ENCODE results near the gene MRGPRD. TPM values are rescaled to one million over a fixed set of nuclear protein-coding genes. Genes with fewer than 3 reads are reported as not detected.

MRGPRD gene
- total RNA-seq, 8 experiments from 2014 or later: 0.21 TPM; not detected in 7

GRCh38 chr11:68966894-68967780 lies 13.6 kb downstream of the MRGPRD start:
- Histone ChIP-seq H3K27ac (no peak overlapping the region), H3K4me1 (replicated peaks in 1 of 2) (no peaks in the 10 kb centered on the region), H3K4me3 (no peak overlapping the region)
- in situ Hi-C loops (cut with MboI; ENCODE audit: low pct_unique_long_range_greater_than_20kb in 2 of 9, low sequenced_read_pairs in 9 of 9, unreplicated experiment in 9 of 9): no loop called here
- WGBS, 10 experiments: 45 to 100% (median 82%) methylated on average over 2 to 7 of the region's 9 CpGs; no CpG with 5 or more reads in 2 of the 10 experiments
- no peak for ATAC-seq (replicated peaks in 6 of 8)

GRCh38 chr11:68965901-68966853 lies 14.6 kb downstream of the MRGPRD start:
- WGBS, 10 experiments: 33 to 100% (median 92%) methylated on average over 2 to 13 of the region's 15 CpGs
- Histone ChIP-seq H3K4me1 (replicated peaks in 1 of 2) (no peaks in the 10 kb centered on the region), H3K27ac (no peak overlapping the region), H3K4me3 (no peak overlapping the region)
- no peak for ATAC-seq (replicated peaks in 6 of 8)
- in situ Hi-C loops (cut with MboI; ENCODE audit: low pct_unique_long_range_greater_than_20kb in 2 of 9, low sequenced_read_pairs in 9 of 9, unreplicated experiment in 9 of 9): no loop called here

- ATAC-seq (replicated peaks in 6 of 8): no peak
- in situ Hi-C loops (cut with MboI; ENCODE audit: low pct_unique_long_range_greater_than_20kb in 2 of 9, low sequenced_read_pairs in 9 of 9, unreplicated experiment in 9 of 9): no loop called here
- H3K4me3 ChIP-seq: no peak overlapping the region
- H3K4me1 ChIP-seq (replicated peaks in 1 of 2): no peaks in the 10 kb centered on the region
- no peak overlapping the region for H3K27ac ChIP-seq
- WGBS, 10 experiments: 40 to 83% methylated on average over 1 of the region's 3 CpGs; no CpG with 5 or more reads in 8 of the 10 experiments
Measured at GRCh38 chr11:68963779-68964178, 17.0 kb downstream of the MRGPRD start.

DNA sequence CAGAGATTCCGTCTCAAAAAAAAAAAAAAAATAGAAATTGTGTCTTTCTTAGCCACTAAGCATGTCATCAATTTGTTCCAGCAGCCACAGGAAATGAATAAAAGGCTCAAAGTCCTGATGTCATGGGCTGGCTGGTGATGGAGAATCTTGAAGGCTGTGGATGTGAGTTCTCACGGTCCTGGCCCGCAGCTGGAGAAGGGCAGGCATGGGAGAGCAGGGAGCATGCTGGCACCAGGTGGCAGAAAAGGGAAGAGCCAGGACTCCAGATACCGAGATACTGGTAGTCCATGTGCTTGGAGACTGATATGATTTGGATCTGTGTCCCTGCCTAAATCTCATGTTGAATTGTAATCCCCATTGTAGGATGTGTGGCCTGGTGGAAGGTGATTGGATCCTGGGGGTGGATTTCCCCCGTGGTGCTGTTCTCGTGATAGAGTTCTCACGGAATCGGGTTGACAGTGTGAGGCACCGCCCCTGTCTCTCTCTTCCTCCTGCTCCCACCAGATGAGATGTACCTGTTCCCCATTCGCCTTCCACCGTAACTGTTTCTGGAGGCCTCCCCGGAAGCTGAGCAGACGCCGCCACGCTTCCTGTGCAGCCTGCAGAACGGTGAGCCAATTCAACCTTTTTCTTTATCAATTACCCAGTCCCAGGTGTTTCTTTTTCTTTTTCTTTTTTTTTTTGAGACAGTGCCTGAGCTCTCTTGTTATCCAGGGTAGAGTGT lies 18.1 kb downstream of the MRGPRD start:
- 85 to 100% (median 96%) methylated on average over 1 to 9 of the region's 16 CpGs; no CpG with 5 or more reads in 2 of the 10 experiments for WGBS, 10 experiments
- Histone ChIP-seq H3K4me1 (replicated peaks in 1 of 2) (no peaks in the 10 kb centered on the region), H3K27ac (no peak overlapping the region), H3K4me3 (no peak overlapping the region)
- in situ Hi-C loops (cut with MboI; ENCODE audit: low pct_unique_long_range_greater_than_20kb in 2 of 9, low sequenced_read_pairs in 9 of 9, unreplicated experiment in 9 of 9): no loop called here
- peak in 1 of 8 experiments; percentile 33 for ATAC-seq (replicated peaks in 6 of 8)

DNA sequence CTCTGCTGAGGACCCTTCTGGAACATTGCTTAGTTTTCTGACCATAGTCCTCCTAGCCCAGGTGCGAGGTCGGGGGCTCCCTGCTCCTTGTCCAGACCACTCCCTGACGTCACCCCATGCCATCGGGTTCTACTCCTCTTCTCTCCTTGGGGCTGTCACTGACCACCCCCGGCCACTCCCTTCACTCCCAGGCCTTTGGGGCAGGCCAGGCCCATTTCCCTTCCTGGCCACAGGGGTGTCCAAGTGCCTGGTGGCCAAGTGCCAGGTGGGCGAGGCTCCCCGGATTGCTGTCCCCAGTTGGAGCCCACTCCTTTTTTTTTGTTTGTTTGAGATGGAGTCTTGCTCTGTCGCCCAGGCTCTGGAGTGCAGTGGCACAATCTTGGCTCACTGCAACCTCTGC lies 19.5 kb downstream of the MRGPRD start:
- no peak overlapping the region for H3K27ac ChIP-seq
- peak in 2 of 8 experiments; percentile 32 to 41 for ATAC-seq (replicated peaks in 6 of 8)
- no peaks in the 10 kb centered on the region for H3K4me1 ChIP-seq (replicated peaks in 1 of 2)
- in situ Hi-C loops (cut with MboI; ENCODE audit: low pct_unique_long_range_greater_than_20kb in 2 of 9, low sequenced_read_pairs in 9 of 9, unreplicated experiment in 9 of 9): no loop called here
- 26 to 100% (median 60%) methylated on average over 1 to 3 of the region's 8 CpGs; no CpG with 5 or more reads in 7 of the 10 experiments for WGBS, 10 experiments
- H3K4me3 ChIP-seq: no peak overlapping the region

GRCh38 chr11:68960294-68961071 lies 20.3 kb downstream of the MRGPRD start:
- peak in 1 of 8 experiments; percentile 19 for ATAC-seq (replicated peaks in 6 of 8)
- Histone ChIP-seq H3K4me3 (no peak overlapping the region), H3K27ac (no peak overlapping the region), H3K4me1 (replicated peaks in 1 of 2) (peaks cover 0 to 1% of the 10 kb centered on the region in 2 donors)
- WGBS, 10 experiments: 59% methylated on average over 5 of the region's 25 CpGs; no CpG with 5 or more reads in 9 of the 10 experiments
- in situ Hi-C loops (cut with MboI; ENCODE audit: low pct_unique_long_range_greater_than_20kb in 2 of 9, low sequenced_read_pairs in 9 of 9, unreplicated experiment in 9 of 9): no loop called here

- WGBS, 10 experiments: 60 to 100% (median 78%) methylated on average over 1 to 5 of the region's 31 CpGs; no CpG with 5 or more reads in 6 of the 10 experiments
- Histone ChIP-seq H3K4me3 (no peak overlapping the region), H3K27ac (no peak overlapping the region), H3K4me1 (replicated peaks in 1 of 2) (peaks cover 0 to 3% of the 10 kb centered on the region in 2 donors)
- in situ Hi-C loops (cut with MboI; ENCODE audit: low pct_unique_long_range_greater_than_20kb in 2 of 9, low sequenced_read_pairs in 9 of 9, unreplicated experiment in 9 of 9): no loop called here
- ATAC-seq (replicated peaks in 6 of 8): peak in 5 of 8 experiments; percentile 6 to 40 (median 29)
Measured at GRCh38 chr11:68959465-68960293, 21.1 kb downstream of the MRGPRD start.

DNA sequence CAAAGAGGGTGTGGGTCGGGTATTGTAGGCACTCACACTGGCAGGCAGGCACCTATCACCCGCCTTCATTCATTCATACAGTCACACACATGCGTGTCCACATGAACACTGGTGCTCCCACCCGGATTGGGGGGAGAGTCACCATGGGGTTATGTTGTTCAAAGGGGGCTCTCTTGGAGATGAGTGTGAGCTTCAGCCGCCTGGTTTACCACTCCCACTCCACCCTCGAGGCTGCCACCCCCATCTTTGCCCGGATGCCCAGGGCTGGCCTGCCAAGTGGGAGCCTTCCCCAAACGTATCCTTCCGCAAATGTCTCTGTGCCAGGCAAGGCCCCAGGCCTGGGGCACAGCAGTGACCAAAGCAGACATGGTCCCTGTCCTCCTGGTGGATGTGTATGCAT lies 22.6 kb downstream of the MRGPRD start:
- in situ Hi-C loops (cut with MboI; ENCODE audit: low pct_unique_long_range_greater_than_20kb in 2 of 9, low sequenced_read_pairs in 9 of 9, unreplicated experiment in 9 of 9): no loop called here
- no peak overlapping the region for H3K4me3 ChIP-seq
- no peak for ATAC-seq (replicated peaks in 6 of 8)
- H3K27ac ChIP-seq: no peak overlapping the region
- 67 to 100% (median 80%) methylated on average over 1 to 2 of the region's 9 CpGs; no CpG with 5 or more reads in 7 of the 10 experiments for WGBS, 10 experiments
- peaks cover 0 to 3% of the 10 kb centered on the region in 2 donors for H3K4me1 ChIP-seq (replicated peaks in 1 of 2)

DNA sequence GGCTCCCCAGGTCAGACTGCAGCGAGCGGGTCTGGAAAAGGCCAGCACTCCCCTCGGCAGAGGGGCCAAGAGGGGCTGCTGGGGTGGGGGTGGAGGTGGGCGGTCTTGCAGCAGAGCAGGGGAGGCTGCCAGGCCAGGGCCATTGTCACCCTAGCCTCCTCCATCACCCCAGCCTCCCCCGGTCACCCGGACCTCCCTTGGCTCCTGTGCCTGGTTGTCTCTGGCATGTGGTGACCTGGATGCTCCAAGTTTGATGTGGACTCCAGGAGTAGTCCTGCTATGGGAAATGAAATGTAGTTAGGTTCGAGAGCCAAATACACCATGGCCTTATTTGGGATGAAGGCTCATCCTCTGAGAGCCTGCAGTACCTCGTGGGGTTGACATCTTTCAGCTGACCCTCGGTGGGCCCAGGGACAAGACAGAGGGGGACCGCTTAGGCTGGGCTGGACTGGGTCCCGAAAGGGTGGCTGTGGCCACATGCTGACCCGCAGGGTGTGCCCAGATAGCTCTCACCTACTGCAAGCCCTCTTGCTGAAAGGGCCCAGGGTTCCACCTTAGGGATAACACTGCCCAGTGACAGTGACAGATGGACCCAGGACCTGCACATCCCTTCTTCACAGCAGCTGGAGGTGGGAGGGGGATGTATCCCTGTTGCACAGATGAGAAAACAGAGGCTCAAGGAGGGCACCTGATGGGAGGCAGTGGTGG lies 24.1 kb downstream of the MRGPRD start:
- Histone ChIP-seq H3K4me1 (replicated peaks in 1 of 2) (peaks cover 0 to 3% of the 10 kb centered on the region in 2 donors), H3K4me3 (no peak overlapping the region), H3K27ac (no peak overlapping the region)
- no peak for ATAC-seq (replicated peaks in 6 of 8)
- WGBS, 10 experiments: 50 to 100% (median 100%) methylated on average over 1 to 2 of the region's 12 CpGs; no CpG with 5 or more reads in 6 of the 10 experiments
- in situ Hi-C loops (cut with MboI; ENCODE audit: low pct_unique_long_range_greater_than_20kb in 2 of 9, low sequenced_read_pairs in 9 of 9, unreplicated experiment in 9 of 9): no loop called here

DNA sequence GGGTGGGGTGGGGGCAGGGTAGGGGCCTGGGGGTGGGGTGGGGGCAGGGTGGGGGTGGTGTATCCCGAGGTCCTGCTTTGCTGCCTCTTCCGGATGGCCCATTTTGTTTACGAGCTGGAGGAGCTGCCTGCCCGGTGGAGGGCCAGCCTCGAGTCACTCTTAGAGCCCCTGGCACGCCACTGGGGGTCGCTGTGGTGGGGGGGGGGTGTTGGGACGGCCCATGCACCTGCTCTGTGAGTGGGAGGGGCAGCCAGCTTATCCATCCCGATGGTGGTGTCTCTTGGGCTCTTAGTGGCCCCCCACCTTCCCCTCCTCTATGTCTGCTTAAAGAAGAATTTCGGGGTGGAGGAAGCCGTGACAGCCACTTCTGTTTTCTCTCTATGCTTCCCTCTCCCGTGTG lies 24.6 kb downstream of the MRGPRD start:
- peak in 4 of 8 experiments; percentile 14 to 38 (median 32) for ATAC-seq (replicated peaks in 6 of 8)
- H3K4me1 ChIP-seq (replicated peaks in 1 of 2): peaks cover 0 to 3% of the 10 kb centered on the region in 2 donors
- H3K4me3 ChIP-seq: no peak overlapping the region
- in situ Hi-C loops (cut with MboI; ENCODE audit: low pct_unique_long_range_greater_than_20kb in 2 of 9, low sequenced_read_pairs in 9 of 9, unreplicated experiment in 9 of 9): no loop called here
- no peak overlapping the region for H3K27ac ChIP-seq
- 17% methylated on average over 1 of the region's 12 CpGs; no CpG with 5 or more reads in 9 of the 10 experiments for WGBS, 10 experiments

- Histone ChIP-seq H3K4me1 (replicated peaks in 1 of 2) (peaks cover 0 to 3% of the 10 kb centered on the region in 2 donors), H3K4me3 (no peak overlapping the region), H3K27ac (no peak overlapping the region)
- no CpG with 5 or more reads among the region's 5 CpGs for WGBS, 10 experiments
- in situ Hi-C loops (cut with MboI; ENCODE audit: low pct_unique_long_range_greater_than_20kb in 2 of 9, low sequenced_read_pairs in 9 of 9, unreplicated experiment in 9 of 9): no loop called here
- ATAC-seq (replicated peaks in 6 of 8): peak in 4 of 8 experiments; percentile 9 to 45 (median 26)
Measured at GRCh38 chr11:68955607-68955958, 25.2 kb downstream of the MRGPRD start.
